SIG-M5 treated with dmso at 0.1 percent for 504 hours (cell line): ENCODE data around the gene CFAP77.

Experiments used
- DNase-seq: peaks from one replicate; lab custom pipeline; 2025; ENCODE audit not compliant: unreplicated experiment; lab: John Stamatoyannopoulos, UW

Gene CFAP77

GRCh38 chr9:132590318-132591182 is 180.5 kb downstream of the CFAP77 start:
- DNase-seq = no peak

- DNase-seq = no peak
These were observed 181.2 kb downstream of the CFAP77 start for GRCh38 chr9:132591244-132591643.

GRCh38 chr9:132591751-132592314 is 181.8 kb downstream of the CFAP77 start:
- DNase-seq = no peak

GRCh38 chr9:132592451-132592850 is 182.4 kb downstream of the CFAP77 start:
- DNase-seq = no peak

- DNase-seq = no peak
These were observed 184.4 kb downstream of the CFAP77 start for GRCh38 chr9:132594412-132594811.

- DNase-seq = no peak
These were observed 185.3 kb downstream of the CFAP77 start for GRCh38 chr9:132595319-132595718.

GRCh38 chr9:132596200-132596599 is 186.2 kb downstream of the CFAP77 start:
- peak; percentile 31 for DNase-seq

GRCh38 chr9:132597073-132597775 is 187.2 kb downstream of the CFAP77 start:
- DNase-seq = no peak

GRCh38 chr9:132600326-132600984 is 190.4 kb downstream of the CFAP77 start:
- no peak for DNase-seq

- DNase-seq = no peak
These were observed 192.2 kb downstream of the CFAP77 start for GRCh38 chr9:132602207-132602606.

GRCh38 chr9:132605387-132605786 is 195.4 kb downstream of the CFAP77 start:
- no peak for DNase-seq

- no peak for DNase-seq
These were observed 196.1 kb downstream of the CFAP77 start for GRCh38 chr9:132606066-132606465.

GRCh38 chr9:132609184-132609583 is 199.2 kb downstream of the CFAP77 start:
- DNase-seq = no peak

- no peak for DNase-seq
These were observed 199.8 kb downstream of the CFAP77 start for GRCh38 chr9:132609829-132610228.

GRCh38 chr9:132610661-132611060 is 200.7 kb downstream of the CFAP77 start:
- DNase-seq = no peak

GRCh38 chr9:132614324-132614723 is 204.3 kb downstream of the CFAP77 start:
- no peak for DNase-seq

GRCh38 chr9:132615774-132616173 is 205.8 kb downstream of the CFAP77 start:
- DNase-seq = no peak

GRCh38 chr9:132616725-132617124 is 206.7 kb downstream of the CFAP77 start:
- no peak for DNase-seq

- no peak for DNase-seq
These were observed 212.1 kb downstream of the CFAP77 start for GRCh38 chr9:132622159-132622558.
